KMS-11 (cell line): ENCODE data around the gene SAE1.

Experiments used
- H2AFZ ChIP-seq: fragments of 200-600 bp; sonication (generic); 2 replicates; pipeline ENCODE4 v1.6.1; 2016; ENCODE audit warnings: antibody characterized with exemption, mixed run types, low read depth
- H3K27ac ChIP-seq: fragments of 200-600 bp; sonication (generic); 2 replicates; pipeline ENCODE4 v1.6.1; 2016; ENCODE audit warnings: mild to moderate bottlenecking, mixed run types
- H3K27me3 ChIP-seq: fragments of 200-600 bp; sonication (generic); 2 replicates; pipeline ENCODE4 v1.6.1; 2017; ENCODE audit warnings: mild to moderate bottlenecking, low read depth, mixed run types, moderate library complexity; ENCODE audit not compliant: insufficient read depth
- H3K36me3 ChIP-seq: fragments of 200-600 bp; sonication (generic); 2 replicates; pipeline ENCODE4 v1.6.1; 2017; ENCODE audit warnings: mild to moderate bottlenecking, mixed run types; ENCODE audit not compliant: insufficient read depth
- H3K4me1 ChIP-seq: fragments of 200-600 bp; sonication (generic); 2 replicates; pipeline ENCODE4 v1.6.1; 2016; ENCODE audit warnings: mild to moderate bottlenecking, low read depth, mixed run types; ENCODE audit not compliant: poor library complexity, severe bottlenecking
- H3K4me2 ChIP-seq: fragments of 200-600 bp; sonication (generic); 2 replicates; pipeline ENCODE4 v1.7.0; 2016; ENCODE audit warnings: mild to moderate bottlenecking, mixed run types
- H3K4me3 ChIP-seq: fragments of 200-600 bp; sonication (generic); IDR thresholded peaks from 2 replicates; pipeline ENCODE4 v1.6.1; 2017; ENCODE audit warnings: low read depth, low read length, mixed read lengths; ENCODE audit not compliant: insufficient read depth
- H3K79me2 ChIP-seq: fragments of 200-600 bp; sonication (generic); 2 replicates; pipeline ENCODE4 v1.6.1; 2016; ENCODE audit warnings: low read depth, mixed run types; ENCODE audit not compliant: insufficient read depth
- H3K9ac ChIP-seq: fragments of 200-600 bp; sonication (generic); 2 replicates; pipeline ENCODE4 v1.6.1; 2016; ENCODE audit warnings: mild to moderate bottlenecking, mixed run types
- H4K20me1 ChIP-seq: fragments of 200-600 bp; sonication (generic); 2 replicates; pipeline ENCODE4 v1.6.1; 2016; ENCODE audit warnings: mild to moderate bottlenecking, mixed run types; ENCODE audit not compliant: insufficient read depth
- TF ChIP-seq, protein P1 (sequence below): fragments of 200-600 bp; sonication (generic); conservative IDR thresholded peaks from 2 replicates; pipeline ENCODE4 v1.6.1; 2017; ENCODE audit warnings: low read depth, mild to moderate bottlenecking, antibody characterized with exemption, low read length, moderate library complexity, mixed read lengths

SAE1 gene

DNA sequence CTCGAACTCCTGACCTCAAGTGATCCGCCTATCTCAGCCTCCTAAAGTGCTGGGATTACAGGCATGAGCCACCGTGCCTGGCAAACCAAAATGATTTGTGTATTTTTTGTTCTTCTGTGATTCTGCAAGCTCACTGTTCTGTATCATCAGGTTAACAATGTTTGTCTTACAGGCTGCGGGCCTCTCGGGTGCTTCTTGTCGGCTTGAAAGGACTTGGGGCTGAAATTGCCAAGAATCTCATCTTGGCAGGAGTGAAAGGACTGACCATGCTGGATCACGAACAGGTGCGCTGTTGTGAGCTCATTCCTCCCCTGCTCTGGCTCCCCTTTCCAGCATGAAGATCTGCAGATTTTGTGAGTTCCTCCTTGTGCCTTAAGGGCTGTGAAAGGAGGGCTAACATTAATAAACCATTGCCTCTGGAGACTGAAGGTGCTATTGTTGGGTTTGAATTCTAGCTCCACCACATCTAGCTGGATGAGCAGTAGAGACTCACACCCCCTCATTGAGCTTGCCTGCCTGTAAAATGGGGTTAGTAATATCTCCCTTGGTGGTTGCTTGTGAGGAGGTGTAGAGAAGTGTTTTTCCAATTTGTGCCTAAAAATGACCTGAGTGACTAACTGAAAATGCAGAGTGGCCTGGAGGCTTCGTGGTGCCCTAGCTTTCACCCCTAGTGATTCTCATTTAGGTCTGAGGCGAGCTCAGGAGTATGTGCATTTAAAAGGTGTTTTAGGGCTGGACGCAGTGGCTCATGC, 12.9 kb downstream of the SAE1 start:
- no peaks in the 10 kb centered on the region for H4K20me1 ChIP-seq
- peaks cover 12% of the 10 kb centered on the region; the same call in 1 of the 2 replicates for H3K36me3 ChIP-seq
- peaks cover 17% of the 10 kb centered on the region for H3K4me1 ChIP-seq
- no peak overlapping the region for H3K4me2 ChIP-seq
- H3K79me2 ChIP-seq = peaks cover 78% of the 10 kb centered on the region
- no peak overlapping the region for H3K27ac ChIP-seq
- H3K4me3 ChIP-seq = no peak overlapping the region
- TF ChIP-seq, protein P1, sequence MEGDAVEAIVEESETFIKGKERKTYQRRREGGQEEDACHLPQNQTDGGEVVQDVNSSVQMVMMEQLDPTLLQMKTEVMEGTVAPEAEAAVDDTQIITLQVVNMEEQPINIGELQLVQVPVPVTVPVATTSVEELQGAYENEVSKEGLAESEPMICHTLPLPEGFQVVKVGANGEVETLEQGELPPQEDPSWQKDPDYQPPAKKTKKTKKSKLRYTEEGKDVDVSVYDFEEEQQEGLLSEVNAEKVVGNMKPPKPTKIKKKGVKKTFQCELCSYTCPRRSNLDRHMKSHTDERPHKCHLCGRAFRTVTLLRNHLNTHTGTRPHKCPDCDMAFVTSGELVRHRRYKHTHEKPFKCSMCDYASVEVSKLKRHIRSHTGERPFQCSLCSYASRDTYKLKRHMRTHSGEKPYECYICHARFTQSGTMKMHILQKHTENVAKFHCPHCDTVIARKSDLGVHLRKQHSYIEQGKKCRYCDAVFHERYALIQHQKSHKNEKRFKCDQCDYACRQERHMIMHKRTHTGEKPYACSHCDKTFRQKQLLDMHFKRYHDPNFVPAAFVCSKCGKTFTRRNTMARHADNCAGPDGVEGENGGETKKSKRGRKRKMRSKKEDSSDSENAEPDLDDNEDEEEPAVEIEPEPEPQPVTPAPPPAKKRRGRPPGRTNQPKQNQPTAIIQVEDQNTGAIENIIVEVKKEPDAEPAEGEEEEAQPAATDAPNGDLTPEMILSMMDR = no peak
- no peak overlapping the region for H3K9ac ChIP-seq
- H3K27me3 ChIP-seq = no peaks in the 10 kb centered on the region
- H2AFZ ChIP-seq = no peak overlapping the region

DNA sequence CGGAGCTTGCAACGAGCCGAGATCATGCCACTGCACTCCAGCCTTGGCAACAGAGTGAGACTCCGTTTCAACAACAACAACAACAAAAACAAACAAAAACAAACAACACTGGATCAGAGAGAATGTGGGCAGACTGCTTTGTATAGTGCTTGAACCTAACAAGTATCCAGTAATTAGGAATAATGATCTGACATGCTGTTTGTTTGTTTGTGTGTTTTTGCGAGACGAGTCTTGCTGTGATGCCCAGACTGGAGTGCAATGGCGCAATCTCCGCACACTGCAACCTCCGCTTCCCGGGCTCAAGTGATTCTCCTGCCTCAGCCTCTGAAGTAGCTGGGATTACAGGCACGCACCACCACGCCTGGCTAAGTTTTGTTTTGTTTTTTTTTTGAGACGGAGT, 14.0 kb downstream of the SAE1 start:
- no peak overlapping the region for H2AFZ ChIP-seq
- TF ChIP-seq, protein P1 = no peak
- H3K4me2 ChIP-seq = no peak overlapping the region
- H4K20me1 ChIP-seq = no peaks in the 10 kb centered on the region
- H3K4me3 ChIP-seq = no peak overlapping the region
- no peak overlapping the region for H3K9ac ChIP-seq
- H3K27ac ChIP-seq = no peak overlapping the region
- peaks cover 22% of the 10 kb centered on the region for H3K4me1 ChIP-seq
- no peaks in the 10 kb centered on the region for H3K27me3 ChIP-seq
- H3K79me2 ChIP-seq = peaks cover 72% of the 10 kb centered on the region
- peaks cover 15% of the 10 kb centered on the region; the same call in 1 of the 2 replicates for H3K36me3 ChIP-seq

DNA sequence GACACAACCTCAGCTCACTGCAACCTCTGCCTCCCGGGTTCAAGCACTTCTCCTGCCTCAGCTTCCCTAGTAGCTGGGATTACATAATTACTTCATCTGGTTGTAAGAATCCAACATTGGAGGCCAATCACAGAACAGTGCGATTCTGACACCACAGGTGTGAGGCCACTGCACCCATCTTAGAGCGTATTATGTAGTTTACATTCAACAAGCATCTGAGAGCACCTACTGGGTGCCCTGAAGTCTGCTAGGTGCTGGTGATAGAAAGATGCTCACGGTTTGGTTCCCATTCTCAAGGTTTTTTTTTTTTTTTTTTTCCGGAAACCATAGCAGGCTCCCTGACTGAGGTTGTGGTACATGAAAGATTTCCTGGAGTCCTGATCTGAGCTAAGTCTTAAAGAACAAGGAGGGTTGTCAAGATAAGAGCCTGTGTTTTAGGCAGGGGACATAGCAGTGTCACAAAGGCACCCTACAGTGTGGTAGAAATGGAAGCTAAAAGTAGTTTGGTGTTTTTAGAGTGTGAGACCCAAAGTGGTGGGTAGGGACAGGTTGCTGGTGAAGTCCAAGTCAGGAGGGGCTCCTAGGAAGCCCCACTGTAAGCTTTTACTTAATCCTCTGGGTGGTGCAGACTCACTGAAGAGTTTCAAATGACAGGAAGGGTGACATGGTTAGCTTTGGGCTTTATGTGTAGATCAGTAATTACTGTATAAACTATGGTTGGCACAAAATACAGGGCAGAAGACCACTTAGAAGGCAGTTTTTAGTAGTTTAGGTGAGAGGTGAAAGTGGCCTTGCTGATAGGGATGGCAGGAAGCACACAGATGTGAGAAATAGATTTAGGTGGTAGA, 15.2 kb downstream of the SAE1 start:
- Histone ChIP-seq H3K4me2 (no peak overlapping the region), H3K27ac (no peak overlapping the region), H3K9ac (no peak overlapping the region), H2AFZ (no peak overlapping the region), H3K27me3 (no peaks in the 10 kb centered on the region), H3K4me3 (no peak overlapping the region), H3K4me1 (peaks cover 21% of the 10 kb centered on the region), H3K79me2 (peaks cover 69% of the 10 kb centered on the region), H3K36me3 (peaks cover 15% of the 10 kb centered on the region; the same call in 1 of the 2 replicates), H4K20me1 (no peaks in the 10 kb centered on the region)
- TF ChIP-seq, protein P1 = no peak

DNA sequence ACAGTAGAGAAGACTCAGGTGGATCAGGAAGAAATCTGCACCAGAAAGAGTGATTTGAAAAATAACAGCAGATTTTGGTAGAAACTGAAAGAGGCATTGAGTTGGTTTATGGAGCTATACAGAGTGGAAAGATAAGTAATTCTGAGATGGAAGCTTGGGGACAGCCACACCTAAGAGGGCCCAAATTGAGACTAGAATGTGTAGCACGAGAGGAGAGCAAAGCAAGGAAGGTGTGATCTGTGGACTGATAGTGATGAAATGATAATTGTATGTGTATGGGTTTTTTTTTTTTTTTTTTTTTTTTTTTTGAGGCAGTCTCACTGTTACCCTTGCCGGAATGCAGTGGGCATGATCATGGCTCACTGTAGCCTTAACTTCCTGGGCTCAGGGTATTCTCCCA, 16.3 kb downstream of the SAE1 start:
- no peak overlapping the region for H3K4me3 ChIP-seq
- TF ChIP-seq, protein P1 = no peak
- peaks cover 67% of the 10 kb centered on the region; the same call in 1 of the 2 replicates for H3K79me2 ChIP-seq
- H2AFZ ChIP-seq = no peak overlapping the region
- H3K27ac ChIP-seq = no peak overlapping the region
- H4K20me1 ChIP-seq = no peaks in the 10 kb centered on the region
- peaks cover 23% of the 10 kb centered on the region for H3K4me1 ChIP-seq
- no peak overlapping the region for H3K9ac ChIP-seq
- no peaks in the 10 kb centered on the region for H3K27me3 ChIP-seq
- H3K4me2 ChIP-seq = no peak overlapping the region
- H3K36me3 ChIP-seq = peaks cover 17% of the 10 kb centered on the region; the same call in 1 of the 2 replicates
